CD1c-positive myeloid dendritic cell (primary cell): ENCODE data around the gene PYM1.
"Not testable (repeated sequence)": the region's sequence is repeated elsewhere in the genome, so short reads cannot be mapped to it uniquely, and the experiment has no call there.

Experiments used
- DNase-seq: peaks from one replicate; pipeline ENCODE4 v3.0.0-alpha.2; 2016; ENCODE audit errors: extremely low spot score

Gene PYM1

DNA sequence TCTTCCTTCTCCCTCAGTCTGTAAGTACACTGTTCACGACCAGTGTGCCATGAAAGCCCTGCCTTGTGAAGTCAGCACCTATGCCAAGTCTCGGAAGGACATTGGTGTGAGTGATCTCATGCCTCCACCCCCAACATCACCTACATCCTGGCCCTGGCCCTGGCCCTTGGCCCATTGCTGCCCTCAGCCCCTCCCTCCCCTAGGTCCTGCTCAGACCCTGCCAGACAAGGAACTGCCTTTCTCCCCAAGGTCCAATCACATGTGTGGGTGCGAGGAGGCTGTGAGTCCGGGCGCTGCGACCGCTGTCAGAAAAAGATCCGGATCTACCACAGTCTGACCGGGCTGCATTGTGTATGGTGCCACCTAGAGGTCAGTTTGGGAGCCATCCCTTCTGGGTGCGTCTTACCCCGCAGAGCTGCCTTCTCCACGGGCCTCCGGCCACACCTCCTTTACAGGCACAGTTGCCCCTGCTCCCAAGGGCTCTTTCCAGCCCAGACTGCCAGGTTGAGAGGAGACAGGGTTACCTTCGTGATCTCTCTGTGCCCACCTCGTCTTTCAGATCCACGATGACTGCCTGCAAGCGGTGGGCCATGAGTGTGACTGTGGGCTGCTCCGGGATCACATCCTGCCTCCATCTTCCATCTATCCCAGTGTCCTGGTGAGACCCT, 12.5 kb upstream of the PYM1 start:
- DNase-seq: peak; percentile 91

DNA sequence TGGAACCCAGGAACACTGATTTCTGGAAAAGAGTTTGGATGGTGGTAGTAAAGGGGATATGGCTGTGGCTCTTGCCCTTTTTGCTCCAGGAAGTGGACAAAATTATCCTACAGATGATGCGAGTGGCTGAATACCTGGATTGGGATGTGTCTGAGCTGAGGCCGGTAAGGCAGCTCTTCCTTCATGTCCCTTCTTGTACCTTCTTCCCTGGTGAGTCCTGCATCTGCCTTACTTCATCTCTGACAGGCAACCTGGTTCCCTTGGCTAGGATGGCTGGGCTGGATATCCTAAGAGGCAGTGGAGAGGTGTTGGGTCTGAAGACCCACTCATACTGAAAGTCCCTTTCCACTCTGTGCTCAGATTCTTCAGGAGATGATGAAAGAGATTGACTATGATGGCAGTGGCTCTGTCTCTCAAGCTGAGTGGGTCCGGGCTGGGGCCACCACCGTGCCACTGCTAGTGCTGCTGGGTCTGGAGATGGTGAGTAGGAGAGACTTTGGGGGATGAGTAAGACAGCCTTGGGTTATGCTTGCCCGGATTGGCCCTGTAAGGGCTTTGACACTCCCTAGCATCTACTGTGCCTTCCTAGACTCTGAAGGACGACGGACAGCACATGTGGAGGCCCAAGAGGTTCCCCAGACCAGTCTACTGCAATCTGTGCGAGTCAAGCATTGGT, 11.3 kb upstream of the PYM1 start:
- no peak for DNase-seq

- DNase-seq: no peak
These were observed 10.3 kb upstream of the PYM1 start for GRCh38 chr12:55937981-55938380.

DNA sequence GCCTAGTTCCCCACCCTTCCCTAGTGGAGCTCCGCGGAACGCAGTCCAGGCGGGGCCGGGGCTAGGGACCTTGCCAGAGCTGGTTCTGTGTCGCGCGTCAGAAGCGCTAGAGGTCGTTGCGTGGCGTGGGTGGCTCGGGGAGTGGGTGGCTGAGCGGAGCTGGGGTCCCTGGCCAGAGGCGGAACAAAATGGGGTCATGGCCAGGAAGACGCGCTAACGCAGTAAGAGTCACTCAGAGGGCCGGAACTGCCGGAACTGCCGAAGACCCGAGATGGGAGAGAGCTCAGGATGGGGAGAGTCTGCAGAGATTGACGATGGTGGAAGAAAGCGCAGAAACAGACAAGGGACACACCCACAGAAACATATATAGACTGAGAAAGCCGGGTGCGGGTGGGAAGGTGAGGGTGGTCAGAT, 8.1 kb upstream of the PYM1 start:
- DNase-seq: no peak

DNA sequence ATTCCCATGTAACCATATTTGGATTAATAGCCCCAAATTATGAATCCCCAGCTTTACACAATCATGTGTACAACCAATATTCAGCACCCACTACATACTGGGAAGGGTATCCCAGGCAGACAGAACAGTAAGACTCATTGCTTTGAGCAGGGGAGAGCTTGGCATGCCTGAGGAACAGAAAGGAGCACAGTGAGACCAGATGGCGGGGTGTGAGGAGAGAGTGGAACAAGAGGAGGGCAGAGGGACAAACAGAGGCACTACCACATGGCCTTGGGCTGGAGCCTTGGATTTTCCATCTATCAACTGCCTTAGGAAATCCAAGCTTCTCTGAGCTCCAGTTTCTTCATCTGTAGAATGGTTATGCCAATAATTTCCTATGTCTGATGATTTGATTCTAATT, 7.1 kb upstream of the PYM1 start:
- no peak for DNase-seq

DNA sequence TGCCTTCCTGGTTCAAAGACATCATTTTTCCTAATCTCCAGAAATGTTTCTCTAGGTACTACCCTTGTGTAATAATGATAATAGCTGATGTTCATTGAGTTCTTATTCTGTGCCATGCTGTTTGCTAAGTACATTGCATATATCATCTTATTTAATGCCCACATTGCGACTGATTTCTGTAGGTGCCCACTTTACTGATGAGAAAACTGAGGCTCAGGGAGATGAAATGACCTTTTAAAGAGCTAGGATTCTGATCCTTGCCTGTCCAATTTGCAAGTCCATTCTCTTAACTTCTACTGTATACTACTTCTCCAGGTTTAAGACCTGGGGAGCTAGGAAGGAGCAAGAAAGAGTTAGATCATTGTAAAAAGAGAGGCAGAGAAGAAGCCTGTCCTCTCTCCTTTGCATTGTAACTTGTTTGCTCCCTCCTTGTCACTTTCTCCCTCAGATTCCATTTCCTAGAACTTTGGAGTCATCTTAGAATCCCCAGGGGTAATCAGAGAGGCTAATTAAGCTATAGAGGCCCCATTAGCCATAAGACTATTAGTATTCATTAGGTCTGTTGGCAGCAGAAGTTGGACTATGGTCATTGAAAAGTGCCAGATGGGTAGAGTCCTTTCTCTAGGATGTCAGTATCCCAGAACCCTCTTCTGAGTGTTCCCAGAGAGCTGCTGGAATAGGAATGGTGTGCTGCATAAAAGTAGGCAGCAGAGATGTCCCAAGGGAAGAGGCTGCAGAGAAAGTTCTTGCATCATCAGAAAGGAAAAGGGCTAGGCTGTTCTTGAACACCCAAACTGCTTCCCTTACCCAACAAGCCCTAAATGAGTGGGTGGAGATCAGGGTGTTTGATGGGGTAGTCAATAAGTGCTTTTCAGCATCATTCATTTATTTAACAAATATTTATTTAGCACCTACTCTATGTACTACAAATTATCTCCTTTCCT, 6.4 kb upstream of the PYM1 start:
- no peak for DNase-seq

DNA sequence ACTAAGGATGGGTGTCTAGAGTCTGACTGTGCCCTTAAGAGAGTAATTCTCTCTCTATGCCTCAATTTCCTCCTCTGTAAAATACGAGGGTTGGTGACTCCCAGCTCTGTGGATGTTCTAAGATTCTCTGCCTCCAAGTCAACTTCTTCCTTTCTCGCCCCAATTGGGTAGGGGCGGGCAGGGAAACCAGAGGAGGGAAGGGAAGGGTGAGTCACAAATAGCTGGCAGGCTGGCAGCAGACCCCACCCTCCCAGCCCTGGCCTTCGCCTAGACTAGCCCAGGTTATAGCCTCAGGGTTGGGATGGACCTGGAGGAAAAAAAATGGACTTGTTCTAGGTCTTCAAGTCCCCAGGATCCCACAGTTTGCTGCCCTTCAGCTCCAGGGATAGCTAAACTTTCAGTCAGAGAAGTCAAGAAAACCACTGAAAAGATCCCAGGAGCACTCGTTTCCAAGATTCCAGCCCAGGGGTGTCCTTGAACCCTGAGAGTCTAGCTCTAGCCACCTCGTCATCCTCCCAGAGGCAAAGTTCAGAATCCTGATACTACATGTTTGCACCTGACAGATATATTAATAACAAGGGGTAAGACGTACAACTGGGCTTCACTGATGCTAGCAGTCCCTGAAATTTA, 5.6 kb upstream of the PYM1 start:
- peak; percentile 58 for DNase-seq

GRCh38 chr12:55932551-55932910, 4.8 kb upstream of the PYM1 start:
- peak; percentile 42 for DNase-seq

DNA sequence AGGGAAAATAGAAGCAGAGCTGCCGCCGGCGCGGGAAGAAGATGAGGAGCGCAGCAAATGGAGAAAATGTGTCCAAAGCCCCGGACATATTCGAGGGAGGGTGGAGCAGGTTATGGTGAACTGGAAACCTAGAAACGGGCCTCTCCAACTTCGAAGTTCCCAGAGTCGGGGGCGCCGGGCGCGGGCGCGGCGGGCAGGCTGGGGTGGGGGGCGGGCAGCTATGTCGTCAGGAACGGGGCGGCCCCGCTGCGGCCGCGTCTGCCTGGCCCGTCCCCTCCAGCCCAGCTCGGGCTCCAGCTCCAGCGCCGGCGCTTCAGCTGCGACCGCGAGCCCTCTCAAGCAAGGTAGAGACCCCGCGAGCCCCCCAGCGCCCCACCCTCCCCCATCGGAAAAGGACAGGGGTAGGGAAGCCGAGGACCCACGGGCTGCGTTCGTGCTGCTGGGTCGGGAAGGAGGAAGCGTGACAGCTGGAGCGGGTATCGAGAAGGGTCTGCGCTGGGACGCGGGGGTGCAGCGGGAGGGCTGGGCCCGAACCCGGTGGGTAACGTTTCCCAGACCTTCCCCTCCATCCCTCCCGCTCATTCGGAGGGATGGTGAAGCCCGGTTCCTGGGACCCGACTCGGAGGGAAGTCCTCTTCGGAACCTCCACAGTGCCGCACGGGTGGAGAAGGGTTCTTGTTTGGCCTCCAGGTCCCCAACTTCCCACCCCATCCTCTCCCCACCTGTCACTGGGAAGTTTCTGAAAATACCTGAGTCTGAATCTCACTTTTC, 4.3 kb upstream of the PYM1 start:
- DNase-seq: peak; percentile 42

DNA sequence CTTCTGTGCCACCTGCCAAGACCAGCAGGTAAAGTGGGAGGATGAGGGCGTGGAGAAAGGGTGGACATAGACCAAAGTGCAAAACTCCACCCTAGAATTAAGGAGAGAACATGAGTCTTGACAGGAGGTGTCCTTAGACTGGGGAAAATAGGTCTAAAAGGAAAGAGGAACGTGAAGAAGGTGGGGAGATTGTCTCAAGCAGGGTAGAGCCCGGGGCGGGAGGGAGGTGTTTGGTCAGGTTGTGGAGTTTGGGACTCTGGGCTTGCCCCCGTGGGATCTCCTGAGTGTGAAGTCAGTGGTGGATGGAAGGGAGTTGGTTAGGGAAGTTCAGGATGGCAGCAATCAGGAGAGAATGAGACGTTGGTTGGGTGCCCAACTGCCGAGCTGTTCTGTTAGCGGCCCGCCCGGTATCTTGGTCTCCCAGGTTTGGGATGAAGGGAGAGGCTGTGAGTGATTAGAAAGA, 3.7 kb upstream of the PYM1 start:
- no peak for DNase-seq

DNA sequence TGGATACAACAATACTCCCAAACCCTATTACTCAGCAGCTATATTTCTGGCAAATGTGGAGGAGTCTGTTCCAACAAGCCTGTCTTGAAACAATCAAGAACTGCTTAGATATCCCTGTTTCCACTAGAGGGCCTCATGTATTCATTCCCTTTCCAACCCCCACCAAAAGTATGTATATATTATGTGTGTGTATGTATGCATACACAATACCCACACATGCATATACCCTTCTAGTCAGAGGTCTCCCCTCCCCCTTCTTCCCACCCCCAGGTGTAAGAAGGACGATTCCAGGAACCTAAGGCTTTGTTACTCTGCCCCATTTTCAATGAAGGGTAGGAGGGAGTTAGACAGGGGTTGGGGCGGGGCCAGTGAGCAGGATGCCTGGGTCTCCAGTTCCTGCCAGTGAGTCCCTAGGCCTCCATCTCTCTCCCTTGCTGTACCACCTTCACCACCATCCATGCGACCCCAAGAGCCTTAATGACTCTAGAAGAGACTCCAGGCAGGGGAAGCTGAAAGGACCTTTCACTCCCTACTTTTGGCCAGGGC, 3.1 kb upstream of the PYM1 start, which contains the start of gene DGKA:
TSS of gene DGKA (plus strand) at position 392 of the 546 bp plus-strand sequence. CDS start 5,342 bp downstream, outside the sequence.
- peak; percentile 52 for DNase-seq

GRCh38 chr12:55929306-55929791, 1.7 kb upstream of the PYM1 start:
- DNase-seq: peak; percentile 71

- DNase-seq: peak; percentile 93
These were observed 731 bp downstream of the PYM1 start for GRCh38 chr12:55926738-55927587.

- DNase-seq: no peak
These were observed 1.6 kb downstream of the PYM1 start for GRCh38 chr12:55925870-55926737.

DNA sequence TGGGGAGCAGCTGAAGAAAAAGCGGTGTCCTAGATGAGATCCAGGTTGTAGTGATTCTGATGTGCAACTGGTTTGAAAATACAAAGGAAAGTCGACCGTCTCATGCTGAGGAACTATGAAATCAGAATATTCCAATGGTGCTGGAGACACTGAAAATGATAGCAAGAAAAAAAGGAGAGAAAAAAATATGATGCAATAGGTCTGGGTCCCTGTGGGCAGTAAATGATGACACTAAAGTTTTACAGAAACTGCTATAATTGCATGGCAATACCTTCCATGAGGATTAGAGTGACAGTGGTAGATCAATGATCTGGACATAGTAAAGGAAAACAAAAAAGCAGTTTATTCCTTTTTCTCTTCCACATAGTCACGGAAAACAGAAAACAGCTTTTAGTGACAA, 2.3 kb downstream of the PYM1 start:
- DNase-seq: no peak

DNA sequence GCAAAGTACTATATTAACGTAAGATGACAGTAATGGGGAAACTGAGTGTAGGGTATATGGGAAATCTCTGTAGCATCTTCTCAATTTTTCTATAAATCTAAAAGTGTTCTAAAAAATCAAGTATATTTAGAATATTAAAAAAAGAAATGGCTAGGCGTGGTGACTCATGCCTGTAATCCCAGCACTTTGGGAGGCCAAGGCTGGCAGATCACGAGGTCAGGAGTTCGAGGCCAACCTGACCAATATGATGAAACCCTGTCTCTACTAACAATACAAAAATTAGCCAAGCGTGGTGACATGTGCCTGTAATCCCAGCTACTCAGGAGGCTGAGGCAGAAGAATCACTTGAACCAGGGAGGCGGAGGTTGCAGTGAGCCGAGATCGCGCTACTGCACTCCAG, 4.0 kb downstream of the PYM1 start:
- not testable (repeated sequence) for DNase-seq

DNA sequence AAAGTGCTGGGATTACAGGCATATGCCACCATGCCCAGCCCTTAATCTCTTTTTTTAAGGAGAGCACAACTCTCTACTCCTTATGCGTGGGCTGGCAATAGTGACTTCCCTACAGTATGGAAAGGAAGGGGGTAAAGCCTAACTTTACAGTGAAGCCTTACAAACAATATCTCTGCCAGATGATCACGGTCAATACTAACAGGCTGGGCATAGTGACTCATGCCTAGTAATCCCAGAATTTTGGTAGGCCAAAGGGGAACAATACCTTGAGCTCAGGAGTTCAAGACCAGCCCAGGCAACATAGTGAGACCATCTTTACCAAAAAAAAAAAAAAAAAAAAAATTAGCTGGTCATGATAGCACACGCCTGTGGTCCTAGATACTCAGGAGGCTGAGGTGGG, 5.6 kb downstream of the PYM1 start:
- DNase-seq: no peak

- DNase-seq: not testable (repeated sequence)
These were observed 8.7 kb downstream of the PYM1 start for GRCh38 chr12:55919032-55919431.

- peak; percentile 63 for DNase-seq
These were observed 12.2 kb downstream of the PYM1 start for GRCh38 chr12:55915482-55915859.
